Calu3 (cell line): ENCODE results near the gene ARHGEF28. TPM values are rescaled to one million over a fixed set of nuclear protein-coding genes. Genes with fewer than 3 reads are reported as not detected.

Source experiments
- BruUV-seq: library from RNA; stranded (reverse); fragments of 400-500 nt; replicated peaks from 2 replicates; lab custom pipeline; 2021; lab: Mats Ljungman, UMichigan
- CTCF ChIA-PET: fragments of 300-600 bp; sonication (Branson Sonifier 250); formaldehyde crosslinking; loops from one replicate; lab custom pipeline; 2022; ENCODE audit warnings: antibody characterized with exemption; lab: Charles Lee
- DNase-seq: peaks from one replicate; pipeline ENCODE4 v3.0.0; 2022
- H3K27ac Mint-ChIP-seq: one replicate; pipeline ENCODE4 v1.8.0; 2022; ENCODE audit warnings: mixed read lengths; ENCODE audit not compliant: unreplicated experiment
- H3K27me3 Mint-ChIP-seq: one replicate; pipeline ENCODE4 v1.8.0; 2022; ENCODE audit warnings: mixed read lengths; ENCODE audit not compliant: unreplicated experiment
- H3K36me3 Mint-ChIP-seq: one replicate; pipeline ENCODE4 v1.8.0; 2022; ENCODE audit warnings: mild to moderate bottlenecking, moderate library complexity, mixed read lengths; ENCODE audit not compliant: insufficient read depth, unreplicated experiment
- H3K4me1 Mint-ChIP-seq: one replicate; pipeline ENCODE4 v1.8.0; 2022; ENCODE audit warnings: mild to moderate bottlenecking, low read depth, mixed read lengths; ENCODE audit not compliant: unreplicated experiment
- H3K4me3 Mint-ChIP-seq: one replicate; pipeline ENCODE4 v1.8.0; 2022; ENCODE audit warnings: mild to moderate bottlenecking, low read depth, moderate library complexity, mixed read lengths; ENCODE audit not compliant: unreplicated experiment
- H3K9me3 Mint-ChIP-seq: one replicate; pipeline ENCODE4 v1.8.0; 2022; ENCODE audit warnings: low read depth, mixed read lengths; ENCODE audit not compliant: unreplicated experiment
- intact Hi-C: fragments of 100-400 bp; cut with micrococcal nuclease; formaldehyde crosslinking; loops from one replicate; pipeline ENCODE4 v1.10.0; 2022; ENCODE audit not compliant: unreplicated experiment
- total RNA-seq: library from RNA; stranded (reverse); gene quantifications from 2 replicates; pipeline ENCODE4 v1.2.3, GENCODE V29; 2022
- TF ChIP-seq, protein P1 (sequence below): fragments of 200-600 bp; IDR thresholded peaks from one replicate; pipeline ENCODE4 v1.8.0; 2022; ENCODE audit warnings: antibody characterized with exemption; ENCODE audit not compliant: unreplicated experiment

ARHGEF28 gene
- total RNA-seq, 1 experiment from 2014 or later, result 92.0 TPM

GRCh38 chr5:73780302-73781080 is 154.5 kb downstream of the ARHGEF28 start:
- TF ChIP-seq, protein P1, sequence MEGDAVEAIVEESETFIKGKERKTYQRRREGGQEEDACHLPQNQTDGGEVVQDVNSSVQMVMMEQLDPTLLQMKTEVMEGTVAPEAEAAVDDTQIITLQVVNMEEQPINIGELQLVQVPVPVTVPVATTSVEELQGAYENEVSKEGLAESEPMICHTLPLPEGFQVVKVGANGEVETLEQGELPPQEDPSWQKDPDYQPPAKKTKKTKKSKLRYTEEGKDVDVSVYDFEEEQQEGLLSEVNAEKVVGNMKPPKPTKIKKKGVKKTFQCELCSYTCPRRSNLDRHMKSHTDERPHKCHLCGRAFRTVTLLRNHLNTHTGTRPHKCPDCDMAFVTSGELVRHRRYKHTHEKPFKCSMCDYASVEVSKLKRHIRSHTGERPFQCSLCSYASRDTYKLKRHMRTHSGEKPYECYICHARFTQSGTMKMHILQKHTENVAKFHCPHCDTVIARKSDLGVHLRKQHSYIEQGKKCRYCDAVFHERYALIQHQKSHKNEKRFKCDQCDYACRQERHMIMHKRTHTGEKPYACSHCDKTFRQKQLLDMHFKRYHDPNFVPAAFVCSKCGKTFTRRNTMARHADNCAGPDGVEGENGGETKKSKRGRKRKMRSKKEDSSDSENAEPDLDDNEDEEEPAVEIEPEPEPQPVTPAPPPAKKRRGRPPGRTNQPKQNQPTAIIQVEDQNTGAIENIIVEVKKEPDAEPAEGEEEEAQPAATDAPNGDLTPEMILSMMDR, result no peak
- Mint-ChIP-seq H3K27me3 (no peaks in the 10 kb centered on the region), H3K4me3 (no peak overlapping the region), H3K9me3 (no peaks in the 10 kb centered on the region), H3K27ac (no peak overlapping the region), H3K36me3 (no peaks in the 10 kb centered on the region), H3K4me1 (peaks cover 9% of the 10 kb centered on the region)
- BruUV-seq, result no TSS peak
- CTCF ChIA-PET, result no interaction called here
- intact Hi-C loops, result no loop called here
- no peak for DNase-seq

DNA sequence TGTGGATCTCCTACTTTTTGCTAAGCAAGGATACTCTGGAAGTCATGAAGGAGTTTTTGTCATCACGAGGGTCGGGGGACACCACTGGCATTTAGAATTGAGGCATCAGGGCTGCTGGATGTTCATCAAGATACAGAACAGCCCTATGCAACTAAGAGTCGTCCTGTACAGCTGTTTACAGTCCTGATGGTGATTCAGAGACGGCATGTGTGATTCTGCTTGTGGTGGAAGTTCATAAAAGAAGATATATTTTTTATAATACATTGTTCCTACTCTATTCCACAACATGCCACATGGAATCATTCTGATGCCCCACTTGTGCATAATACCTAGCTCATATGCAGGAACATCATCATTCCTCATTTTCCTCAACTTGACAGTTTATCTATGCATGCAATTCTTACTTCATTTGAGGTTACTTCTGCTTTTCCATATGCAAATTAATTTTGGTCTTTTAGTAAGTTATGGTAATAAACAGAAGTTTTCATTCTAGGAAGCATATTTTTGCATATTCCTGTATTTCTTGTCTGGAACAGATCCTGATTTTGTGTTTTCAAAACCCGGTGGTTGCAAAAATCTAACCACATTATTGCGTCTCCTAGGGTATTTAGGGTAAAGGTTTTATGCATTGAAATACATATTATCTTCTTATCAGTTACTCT is 155.2 kb downstream of the ARHGEF28 start:
- H3K9me3 Mint-ChIP-seq, result no peaks in the 10 kb centered on the region
- H3K36me3 Mint-ChIP-seq, result no peaks in the 10 kb centered on the region
- no peak overlapping the region for H3K27ac Mint-ChIP-seq
- peaks cover 9% of the 10 kb centered on the region for H3K4me1 Mint-ChIP-seq
- DNase-seq, result no peak
- CTCF ChIA-PET, result interaction anchor here (2.9 kb wide), 1 partner anchor 11 kb away, joined by 7 read pairs; no protein-coding TSS in a partner anchor
- intact Hi-C loops, result no loop called here
- no peaks in the 10 kb centered on the region for H3K27me3 Mint-ChIP-seq
- H3K4me3 Mint-ChIP-seq, result no peak overlapping the region
- TF ChIP-seq, protein P1, result no peak
- BruUV-seq, result no TSS peak

DNA sequence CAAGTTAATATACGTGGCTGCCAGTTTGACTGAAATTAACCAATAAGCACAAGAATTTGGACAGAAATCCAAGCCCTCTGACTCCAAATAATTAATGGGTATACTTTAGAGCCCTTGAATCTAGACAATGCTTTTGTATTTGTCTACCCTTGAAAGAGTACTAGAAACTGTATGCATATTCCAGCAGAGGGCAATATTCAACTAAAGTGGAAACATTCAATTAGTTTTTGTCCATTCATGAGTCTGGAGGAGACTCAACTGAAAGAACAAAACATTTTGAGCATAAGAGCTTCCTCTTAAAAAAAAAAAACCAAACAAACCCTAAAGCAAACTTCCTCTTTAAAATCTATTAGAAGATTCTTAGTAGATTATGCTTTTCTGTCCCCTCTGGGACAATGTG is 157.8 kb downstream of the ARHGEF28 start:
- H3K4me1 Mint-ChIP-seq, result peaks cover 9% of the 10 kb centered on the region
- TF ChIP-seq, protein P1, result no peak
- CTCF ChIA-PET, result interaction anchor here (0.7 to 2.9 kb wide), 3 partner anchors 9 to 193 kb away, joined by 3 to 12 read pairs (median 7); no protein-coding TSS in a partner anchor
- no peaks in the 10 kb centered on the region for H3K27me3 Mint-ChIP-seq
- intact Hi-C loops, result no loop called here
- H3K36me3 Mint-ChIP-seq, result no peaks in the 10 kb centered on the region
- H3K27ac Mint-ChIP-seq, result no peak overlapping the region
- no peaks in the 10 kb centered on the region for H3K9me3 Mint-ChIP-seq
- DNase-seq, result no peak
- no peak overlapping the region for H3K4me3 Mint-ChIP-seq
- BruUV-seq, result no TSS peak

GRCh38 chr5:73786043-73786831 is 160.2 kb downstream of the ARHGEF28 start:
- peak overlapping the region; percentile 52 for H3K27ac Mint-ChIP-seq
- no TSS peak for BruUV-seq
- H3K27me3 Mint-ChIP-seq, result no peaks in the 10 kb centered on the region
- peaks cover 17% of the 10 kb centered on the region for H3K4me1 Mint-ChIP-seq
- DNase-seq, result no peak
- no peak overlapping the region for H3K4me3 Mint-ChIP-seq
- no peaks in the 10 kb centered on the region for H3K36me3 Mint-ChIP-seq
- H3K9me3 Mint-ChIP-seq, result no peaks in the 10 kb centered on the region
- intact Hi-C loops, result no loop called here
- TF ChIP-seq, protein P1, result no peak
- CTCF ChIA-PET, result no interaction called here
